HUES64 (cell line): ENCODE results near the gene PRKCQ.

Experiments used
- H3K27ac ChIP-seq: 2 replicates; pipeline ENCODE4 v1.7.0; 2013; ENCODE audit warnings: low read depth, low read length, inconsistent platforms
- H3K27me3 ChIP-seq: 2 replicates; pipeline ENCODE4 v1.6.1; 2013; ENCODE audit warnings: mild to moderate bottlenecking, low read length; ENCODE audit not compliant: insufficient read depth
- H3K36me3 ChIP-seq: 2 replicates; pipeline ENCODE4 v1.6.1; 2013; ENCODE audit warnings: mild to moderate bottlenecking, low read length; ENCODE audit not compliant: insufficient read depth
- H3K4me1 ChIP-seq: 2 replicates; pipeline ENCODE4 v1.6.1; 2013; ENCODE audit warnings: mild to moderate bottlenecking, low read length, moderate library complexity; ENCODE audit not compliant: insufficient read depth
- H3K4me3 ChIP-seq: 2 replicates; pipeline ENCODE4 v1.5.1; 2013; ENCODE audit warnings: mild to moderate bottlenecking, low read length, moderate library complexity
- H3K9ac ChIP-seq: 2 replicates; pipeline ENCODE4 v1.6.1; 2013; ENCODE audit warnings: mild to moderate bottlenecking, low read depth, low read length
- H3K9me3 ChIP-seq: 2 replicates; pipeline ENCODE4 v1.6.1; 2013; ENCODE audit warnings: low read depth, low read length; ENCODE audit not compliant: insufficient read depth
- WGBS: fragments of 150-250, 120-280 bp; methylation state at CpG from one replicate; pipeline ENCODE4 v1.1.7; 2013; ENCODE audit warnings: missing lambda C conversion rate; 5-methylcytosine and 5-hydroxymethylcytosine counted together

PRKCQ gene

DNA sequence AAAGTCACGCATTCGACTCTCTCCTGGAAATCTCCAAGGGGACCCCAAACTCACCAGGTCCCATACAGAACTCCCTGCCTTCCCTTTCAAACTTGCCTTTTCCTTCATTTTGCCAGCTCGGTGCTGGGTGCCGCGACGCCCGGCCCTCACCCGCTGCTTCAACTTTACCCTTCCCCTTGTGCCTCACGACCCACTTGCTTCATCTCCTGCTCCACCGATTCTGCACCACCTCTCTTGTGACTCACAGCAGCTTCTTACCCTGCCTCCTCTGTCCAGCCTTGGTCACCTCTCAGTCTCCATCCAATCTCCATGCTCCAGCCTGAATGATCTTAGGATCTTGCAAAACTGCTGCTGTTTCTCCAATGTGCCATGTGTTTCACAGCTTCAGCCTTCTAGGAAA is 59.9 kb downstream of the PRKCQ start:
- Histone ChIP-seq H3K9ac (no peak overlapping the region), H3K27me3 (no peaks in the 10 kb centered on the region), H3K4me3 (no peak overlapping the region), H3K4me1 (no peaks in the 10 kb centered on the region; the same call in 1 of the 2 replicates), H3K27ac (no peak overlapping the region), H3K36me3 (no peaks in the 10 kb centered on the region), H3K9me3 (no peaks in the 10 kb centered on the region)
- WGBS, result 94% methylated on average over 10 of the region's 10 CpGs

- no peaks in the 10 kb centered on the region for H3K27me3 ChIP-seq
- no peak overlapping the region for H3K27ac ChIP-seq
- H3K4me3 ChIP-seq, result no peak overlapping the region
- peaks cover 9% of the 10 kb centered on the region; the same call in 1 of the 2 replicates for H3K36me3 ChIP-seq
- no peaks in the 10 kb centered on the region for H3K9me3 ChIP-seq
- H3K4me1 ChIP-seq, result no peaks in the 10 kb centered on the region; the same call in 1 of the 2 replicates
- H3K9ac ChIP-seq, result no peak overlapping the region
- WGBS, result 87% methylated on average over 4 of the region's 5 CpGs
Observed at GRCh38 chr10:6518791-6519429, 61.2 kb downstream of the PRKCQ start.

GRCh38 chr10:6516929-6517284 is 63.2 kb downstream of the PRKCQ start:
- WGBS, result 62% methylated on average over 5 of the region's 5 CpGs
- H3K27ac ChIP-seq, result no peak overlapping the region
- H3K9me3 ChIP-seq, result no peaks in the 10 kb centered on the region
- H3K9ac ChIP-seq, result no peak overlapping the region
- no peak overlapping the region for H3K4me3 ChIP-seq
- no peaks in the 10 kb centered on the region; the same call in 1 of the 2 replicates for H3K4me1 ChIP-seq
- peaks cover 10% of the 10 kb centered on the region; the same call in 1 of the 2 replicates for H3K36me3 ChIP-seq
- H3K27me3 ChIP-seq, result no peaks in the 10 kb centered on the region

DNA sequence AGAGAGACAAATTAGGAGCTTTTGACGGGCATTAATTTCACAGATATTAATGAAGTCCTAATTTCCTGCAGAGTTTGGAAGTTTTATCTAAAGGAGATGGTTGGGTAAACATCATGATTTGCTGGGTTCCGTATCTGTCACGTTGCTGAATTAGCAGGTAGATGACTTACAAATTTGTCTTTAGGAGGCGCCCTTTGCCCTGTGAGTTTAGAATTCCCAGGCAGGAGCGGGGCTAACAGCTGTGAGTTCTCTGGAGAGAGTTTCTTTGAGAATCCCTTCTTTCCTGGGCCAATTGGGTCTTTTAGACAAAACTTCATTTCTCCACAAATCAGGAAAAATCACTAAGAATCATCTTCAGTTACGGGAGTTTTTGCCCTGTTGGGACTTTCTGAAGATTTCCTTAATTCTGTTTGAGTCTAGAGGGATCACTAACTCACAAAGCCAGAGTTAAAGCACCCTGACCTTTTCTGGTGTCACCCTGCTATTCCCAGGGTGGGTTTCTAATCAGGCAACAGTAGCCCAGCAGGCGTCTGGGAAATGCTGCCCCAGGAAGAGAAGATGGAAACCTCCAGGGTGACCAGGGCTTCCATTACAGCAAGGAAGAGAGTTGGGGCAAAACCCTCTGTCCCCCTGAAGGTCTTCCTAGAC is 63.7 kb downstream of the PRKCQ start:
- H3K4me3 ChIP-seq, result no peak overlapping the region
- H3K36me3 ChIP-seq, result peaks cover 15% of the 10 kb centered on the region
- no peak overlapping the region for H3K9ac ChIP-seq
- no peak overlapping the region for H3K27ac ChIP-seq
- no peaks in the 10 kb centered on the region; the same call in 1 of the 2 replicates for H3K4me1 ChIP-seq
- WGBS, result 53% methylated on average over 7 of the region's 7 CpGs
- H3K27me3 ChIP-seq, result no peaks in the 10 kb centered on the region
- peaks cover 4% of the 10 kb centered on the region; the same call in 1 of the 2 replicates for H3K9me3 ChIP-seq

DNA sequence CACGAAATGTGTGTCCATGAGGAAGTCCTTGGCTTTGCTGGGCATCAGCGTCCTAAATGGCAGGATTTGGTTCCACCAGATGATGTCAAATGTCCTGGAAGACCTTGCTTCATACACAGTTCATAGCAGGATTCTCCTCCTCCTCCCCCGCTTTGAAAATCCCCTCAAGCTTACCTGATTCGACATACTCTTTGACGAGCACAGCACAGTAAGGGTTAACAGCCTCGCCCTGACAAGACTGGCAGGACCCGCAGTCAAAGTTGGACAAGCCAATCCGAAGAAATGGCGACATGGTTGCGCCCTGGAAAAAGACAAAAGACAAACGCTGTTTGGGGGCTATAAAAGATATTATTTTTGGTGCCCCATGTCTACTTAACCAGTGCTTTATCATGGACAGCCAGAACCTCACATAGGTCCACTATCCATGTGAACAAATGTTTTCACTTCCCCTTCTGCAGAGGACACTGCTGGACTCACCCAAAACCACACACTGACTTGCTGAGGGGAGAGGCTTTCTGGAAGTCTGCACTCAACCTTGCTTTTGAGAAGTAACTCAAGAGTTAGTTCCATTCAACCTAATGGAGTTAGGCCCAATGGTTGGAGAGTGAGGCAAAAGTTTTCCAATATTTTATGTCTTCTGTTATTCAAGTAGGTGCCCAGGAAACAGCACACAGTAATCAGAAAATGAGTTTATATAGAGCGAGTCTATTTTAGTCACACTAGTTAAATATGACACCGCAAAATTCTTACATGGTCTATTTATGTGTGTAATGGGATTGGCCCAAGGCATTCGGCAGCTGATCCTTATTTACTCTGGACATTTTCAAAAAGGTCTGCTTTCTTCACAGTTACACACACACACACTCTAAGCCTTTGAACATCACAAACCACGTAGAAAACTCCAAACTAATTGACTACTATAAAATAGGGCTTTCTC is 65.0 kb downstream of the PRKCQ start:
- Histone ChIP-seq H3K4me3 (no peak overlapping the region), H3K27ac (no peak overlapping the region), H3K9ac (no peak overlapping the region), H3K9me3 (peaks cover 10% of the 10 kb centered on the region; the same call in 1 of the 2 replicates), H3K27me3 (no peaks in the 10 kb centered on the region), H3K4me1 (no peaks in the 10 kb centered on the region; the same call in 1 of the 2 replicates), H3K36me3 (peaks cover 28% of the 10 kb centered on the region)
- WGBS, result 90% methylated on average over 15 of the region's 15 CpGs

GRCh38 chr10:6514180-6514579 is 65.9 kb downstream of the PRKCQ start:
- H3K9ac ChIP-seq, result no peak overlapping the region
- H3K4me1 ChIP-seq, result no peaks in the 10 kb centered on the region; the same call in 1 of the 2 replicates
- H3K9me3 ChIP-seq, result peaks cover 10% of the 10 kb centered on the region; the same call in 1 of the 2 replicates
- peaks cover 31% of the 10 kb centered on the region for H3K36me3 ChIP-seq
- no peak overlapping the region for H3K4me3 ChIP-seq
- 91% methylated on average over 7 of the region's 7 CpGs for WGBS
- H3K27me3 ChIP-seq, result no peaks in the 10 kb centered on the region
- no peak overlapping the region for H3K27ac ChIP-seq

GRCh38 chr10:6513476-6513875 is 66.6 kb downstream of the PRKCQ start:
- H3K4me1 ChIP-seq, result no peaks in the 10 kb centered on the region; the same call in 1 of the 2 replicates
- H3K9me3 ChIP-seq, result peaks cover 10% of the 10 kb centered on the region; the same call in 1 of the 2 replicates
- WGBS, result 61% methylated on average over 3 of the region's 3 CpGs
- no peak overlapping the region for H3K9ac ChIP-seq
- no peak overlapping the region for H3K4me3 ChIP-seq
- H3K36me3 ChIP-seq, result peaks cover 31% of the 10 kb centered on the region
- no peaks in the 10 kb centered on the region for H3K27me3 ChIP-seq
- no peak overlapping the region for H3K27ac ChIP-seq

DNA sequence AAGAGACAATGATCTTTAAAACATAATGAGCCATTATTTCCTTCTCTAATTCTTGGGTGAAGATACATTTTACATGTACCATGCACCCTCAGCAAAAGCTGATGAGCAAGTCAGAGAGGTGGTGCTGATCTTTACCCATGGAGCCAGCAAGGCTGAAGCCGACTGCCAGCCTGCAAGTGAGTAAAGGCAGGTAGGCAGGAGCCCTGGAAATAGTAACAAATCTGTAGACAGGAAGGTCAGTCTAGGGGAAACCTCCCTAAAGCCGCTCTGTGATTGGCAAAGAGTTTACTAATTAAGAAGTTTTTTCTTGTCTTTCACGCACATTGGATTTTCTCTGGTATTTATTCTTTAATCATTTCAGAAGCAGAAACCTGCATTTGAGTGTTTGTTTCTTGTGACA is 67.9 kb downstream of the PRKCQ start:
- WGBS, result 97% methylated on average over 3 of the region's 3 CpGs
- Histone ChIP-seq H3K9me3 (peaks cover 10% of the 10 kb centered on the region; the same call in 1 of the 2 replicates), H3K27ac (no peak overlapping the region), H3K4me3 (no peak overlapping the region), H3K9ac (no peak overlapping the region), H3K36me3 (peaks cover 34% of the 10 kb centered on the region), H3K4me1 (no peaks in the 10 kb centered on the region; the same call in 1 of the 2 replicates), H3K27me3 (no peaks in the 10 kb centered on the region)

DNA sequence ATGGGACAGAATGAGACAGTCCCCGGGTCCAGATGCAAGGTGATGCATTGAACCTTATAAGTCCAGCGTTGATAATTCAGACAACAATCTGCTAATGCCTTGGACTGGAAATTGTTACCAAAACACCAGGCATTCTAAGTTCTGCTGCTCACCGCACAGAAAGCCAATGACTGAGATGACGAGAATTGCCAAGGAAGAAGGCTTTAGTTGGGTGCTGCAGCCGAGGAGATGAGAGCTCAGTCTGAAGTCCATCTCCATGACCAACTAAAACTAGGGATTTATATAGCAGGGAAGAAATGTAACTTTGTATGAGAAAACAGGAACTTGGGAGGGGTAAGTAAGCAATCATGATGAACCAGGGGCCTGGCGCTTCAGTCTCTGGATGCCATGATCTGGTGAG is 68.7 kb downstream of the PRKCQ start:
- Histone ChIP-seq H3K9ac (no peak overlapping the region), H3K36me3 (peaks cover 37% of the 10 kb centered on the region), H3K27ac (no peak overlapping the region), H3K27me3 (no peaks in the 10 kb centered on the region), H3K4me3 (no peak overlapping the region), H3K4me1 (no peaks in the 10 kb centered on the region), H3K9me3 (peaks cover 10% of the 10 kb centered on the region; the same call in 1 of the 2 replicates)
- WGBS, result 94% methylated on average over 6 of the region's 6 CpGs

- Histone ChIP-seq H3K9ac (no peak overlapping the region), H3K4me1 (no peaks in the 10 kb centered on the region), H3K36me3 (peaks cover 29% of the 10 kb centered on the region), H3K27me3 (no peaks in the 10 kb centered on the region), H3K27ac (no peak overlapping the region), H3K9me3 (peaks cover 10% of the 10 kb centered on the region; the same call in 1 of the 2 replicates), H3K4me3 (no peak overlapping the region)
- WGBS, result 95% methylated on average over 5 of the region's 5 CpGs
Observed at GRCh38 chr10:6507311-6507710, 72.8 kb downstream of the PRKCQ start.

DNA sequence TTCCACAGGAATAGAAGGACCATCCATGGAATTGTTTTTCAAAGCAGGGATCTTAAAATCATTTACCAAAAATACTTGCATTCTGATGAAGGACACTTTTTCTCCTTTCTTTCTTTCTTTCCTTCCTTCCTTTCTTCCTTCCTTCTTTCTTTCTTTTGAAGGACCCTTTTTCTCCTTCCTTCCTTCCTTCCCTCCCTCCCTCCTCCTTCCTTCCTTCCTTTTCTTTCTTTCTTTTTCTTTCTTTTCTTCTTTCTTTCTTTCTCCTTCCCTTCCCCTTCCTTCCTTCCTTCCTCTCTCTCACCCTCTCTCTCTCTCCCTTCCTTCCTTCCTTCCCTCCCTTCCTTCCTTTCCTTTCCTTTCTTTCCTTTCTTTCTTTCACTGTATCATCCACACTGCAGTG is 74.8 kb downstream of the PRKCQ start:
- H3K9ac ChIP-seq, result no peak overlapping the region
- no peak overlapping the region for H3K4me3 ChIP-seq
- no peaks in the 10 kb centered on the region for H3K9me3 ChIP-seq
- no peaks in the 10 kb centered on the region for H3K4me1 ChIP-seq
- no peak overlapping the region for H3K27ac ChIP-seq
- H3K27me3 ChIP-seq, result no peaks in the 10 kb centered on the region
- H3K36me3 ChIP-seq, result peaks cover 15% of the 10 kb centered on the region; the same call in 1 of the 2 replicates
